HG02763 (cell line): Measurements from ENCODE around the gene WWOX.

Experiments
- ATAC-seq: cut with Tn5 transposase; IDR thresholded peaks from one replicate; pipeline ENCODE4 v1.9.1; 2021; ENCODE audit warnings: mild to moderate bottlenecking, moderate library complexity; ENCODE audit not compliant: unreplicated experiment

Gene WWOX

GRCh38 chr16:78450255-78450654 is 350.8 kb downstream of the WWOX start:
- no peak for ATAC-seq

DNA sequence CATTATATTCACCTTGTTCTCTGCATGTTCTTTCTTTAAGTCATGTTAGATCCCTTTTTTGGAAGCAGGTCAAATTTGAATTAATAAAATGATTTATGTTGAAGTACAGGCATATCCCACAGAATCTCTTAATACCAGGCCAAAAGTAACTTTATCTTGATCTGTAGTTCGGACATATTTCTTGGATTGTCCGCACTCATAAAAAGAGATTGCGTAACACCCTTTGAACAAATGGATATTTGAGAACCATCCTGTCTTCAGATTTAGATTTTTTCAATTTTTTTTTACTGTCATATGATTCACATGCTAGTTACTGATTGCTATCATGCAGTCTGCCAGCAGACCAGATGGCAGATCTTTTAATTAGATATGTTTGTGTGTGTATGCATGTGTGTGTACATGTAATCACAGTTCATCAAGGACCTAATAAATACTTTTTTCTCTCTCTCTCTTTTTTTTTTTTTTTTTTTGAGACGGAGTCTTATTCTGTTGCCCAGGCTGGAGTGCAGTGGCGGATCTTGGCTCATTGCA is 352.6 kb downstream of the WWOX start:
- ATAC-seq: no peak

GRCh38 chr16:78455861-78456260 is 356.4 kb downstream of the WWOX start:
- ATAC-seq: no peak

DNA sequence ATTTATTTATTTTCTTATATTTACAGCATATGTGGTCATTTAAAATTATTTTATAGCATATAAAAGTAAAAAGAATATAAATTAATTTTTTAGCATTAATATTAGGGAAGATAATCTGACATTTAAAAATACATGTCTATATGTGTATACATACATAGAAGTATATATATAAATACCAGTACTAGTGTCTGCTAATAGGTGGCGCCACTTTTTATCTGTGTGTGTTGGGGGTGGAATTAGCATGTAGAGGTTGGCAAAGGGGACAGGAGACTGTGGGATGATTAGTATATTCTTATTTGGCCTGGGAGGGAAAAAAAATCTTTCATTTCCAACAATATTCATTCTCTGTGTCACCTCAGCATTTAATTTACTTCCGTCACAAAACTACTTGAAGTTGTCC is 359.1 kb downstream of the WWOX start:
- no peak for ATAC-seq

DNA sequence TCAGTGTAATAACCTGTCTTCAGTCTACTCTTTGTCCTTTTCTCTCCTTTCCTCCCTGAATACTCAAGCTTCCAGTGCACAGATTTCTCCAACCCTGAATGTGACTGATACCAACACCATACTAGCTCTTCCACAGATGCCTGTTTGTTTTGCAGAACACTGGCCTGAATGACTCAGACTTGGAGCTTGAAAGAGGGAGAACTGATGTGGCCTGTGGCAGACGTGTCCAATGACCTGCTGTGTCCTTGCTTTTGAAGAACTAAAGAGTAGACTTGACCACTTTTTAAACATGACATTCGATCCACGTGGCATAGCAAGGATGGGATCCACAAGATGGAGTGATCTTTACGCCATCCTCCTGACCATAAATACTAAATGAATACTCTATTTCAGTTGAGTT is 361.0 kb downstream of the WWOX start:
- no peak for ATAC-seq

DNA sequence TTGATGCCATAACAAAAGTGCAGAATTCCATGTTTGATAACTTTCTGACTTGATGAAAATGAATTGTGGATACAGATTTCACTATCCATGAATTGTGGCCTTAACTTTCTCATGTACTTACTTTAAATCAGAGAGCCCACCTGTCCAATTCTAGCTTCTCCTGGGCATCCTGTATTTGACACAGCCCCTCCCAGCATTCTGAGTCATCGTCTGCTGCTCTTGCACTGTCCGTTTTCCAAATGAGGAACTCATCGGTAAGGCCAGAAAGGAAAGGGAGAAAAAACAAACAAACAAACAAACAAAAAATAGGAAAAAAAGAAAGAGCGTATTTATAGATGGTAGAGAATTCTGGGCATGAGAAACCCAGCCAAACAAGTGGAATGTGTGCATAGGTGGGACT is 361.6 kb downstream of the WWOX start:
- no peak for ATAC-seq

DNA sequence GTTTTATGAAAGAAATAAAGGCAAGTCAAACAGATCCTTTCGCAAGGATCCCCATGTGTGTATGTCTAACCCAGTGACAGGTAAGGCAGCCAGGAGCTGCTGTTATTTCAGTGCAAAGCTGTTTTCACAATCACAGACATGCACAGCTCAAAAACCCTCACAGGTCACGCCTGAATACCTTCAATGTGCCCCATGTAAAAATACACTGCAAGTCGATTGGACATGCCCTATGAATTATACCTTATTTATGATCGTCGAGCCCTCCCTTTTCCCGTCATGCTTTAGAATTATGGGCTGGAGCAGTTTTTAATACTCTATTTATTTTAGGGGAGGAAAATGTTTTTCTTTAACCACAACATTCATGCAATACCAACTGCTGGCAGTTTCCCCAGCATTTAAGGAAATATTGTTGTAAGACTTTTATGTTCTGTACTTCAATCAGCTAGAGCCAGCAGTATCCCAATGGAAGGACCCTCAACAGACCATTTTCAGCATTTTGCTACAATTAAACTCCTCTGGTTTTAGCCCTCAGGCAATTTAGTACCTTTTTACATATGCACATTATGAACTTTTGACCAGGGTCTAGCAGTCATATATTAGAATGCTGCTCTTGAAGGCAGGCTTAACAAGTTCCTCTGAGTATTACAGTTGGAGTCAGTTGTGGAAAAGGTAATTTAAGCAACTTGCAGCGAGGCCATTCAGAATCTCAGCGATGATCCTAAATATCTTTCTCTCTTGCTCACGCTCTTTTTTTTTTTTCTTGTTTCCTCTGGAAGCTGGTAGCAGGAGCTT is 362.2 kb downstream of the WWOX start:
- ATAC-seq: no peak

DNA sequence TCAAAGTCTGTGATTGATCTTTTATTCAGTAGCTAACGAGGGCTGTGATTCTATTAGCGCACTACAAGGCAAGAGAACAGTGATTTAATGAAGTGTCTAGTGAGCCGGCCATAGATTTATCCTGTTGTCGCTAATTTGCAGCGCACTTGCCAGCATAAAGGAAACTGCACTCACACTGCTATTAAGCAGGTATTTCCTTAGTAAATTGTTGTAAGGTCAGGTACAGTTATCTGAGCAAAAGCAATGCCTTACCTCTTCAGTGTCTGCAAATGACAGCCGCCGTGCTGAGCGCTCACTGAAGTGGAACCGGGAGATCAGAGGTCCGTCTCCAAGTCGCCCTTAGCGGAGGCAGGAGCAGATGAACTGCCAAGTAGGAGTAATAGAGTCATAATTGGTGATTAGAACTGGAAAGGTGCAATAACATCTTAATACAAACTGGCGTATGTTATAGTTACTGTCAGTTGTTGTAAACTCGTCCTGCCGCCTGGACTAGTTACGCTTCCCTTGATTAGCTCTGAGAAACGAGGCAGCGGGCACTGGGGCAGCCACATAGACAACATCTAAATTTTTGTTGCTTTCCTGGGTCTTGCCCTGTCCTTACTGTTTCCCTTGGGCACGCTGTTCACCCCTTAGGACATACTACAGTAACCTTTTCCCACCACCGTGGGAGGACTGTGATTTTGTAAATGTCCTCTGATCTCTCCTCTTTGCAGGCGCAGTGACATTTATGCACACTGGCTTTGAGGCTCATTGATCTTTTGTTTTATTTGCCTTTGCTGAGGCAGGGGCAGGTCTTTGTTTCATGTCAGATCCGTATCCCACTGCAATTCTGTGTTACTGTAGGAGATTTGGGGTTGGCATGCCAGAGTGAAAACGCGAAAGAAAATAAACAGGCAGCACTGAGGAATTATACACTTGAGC is 363.1 kb downstream of the WWOX start:
- ATAC-seq: no peak

GRCh38 chr16:78463591-78463990 is 364.1 kb downstream of the WWOX start:
- no peak for ATAC-seq

DNA sequence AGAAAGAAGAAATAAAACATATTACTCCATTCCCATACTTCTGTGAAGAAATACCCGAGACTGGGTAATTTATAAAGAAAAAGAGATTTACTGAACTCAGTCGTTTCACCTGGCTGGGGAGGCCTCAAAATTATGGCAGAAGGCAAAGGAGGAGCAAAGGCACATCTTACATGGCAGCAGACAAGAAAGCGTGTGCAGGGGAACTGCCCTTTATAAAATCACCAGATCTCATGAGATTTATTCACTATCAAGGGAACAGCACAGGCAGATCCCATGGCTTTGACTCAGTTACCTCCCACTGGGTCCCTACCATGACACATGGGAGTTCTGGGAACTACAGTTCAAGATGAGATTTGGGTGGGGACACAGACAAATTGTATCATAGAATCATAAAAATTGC is 365.4 kb downstream of the WWOX start:
- no peak for ATAC-seq

DNA sequence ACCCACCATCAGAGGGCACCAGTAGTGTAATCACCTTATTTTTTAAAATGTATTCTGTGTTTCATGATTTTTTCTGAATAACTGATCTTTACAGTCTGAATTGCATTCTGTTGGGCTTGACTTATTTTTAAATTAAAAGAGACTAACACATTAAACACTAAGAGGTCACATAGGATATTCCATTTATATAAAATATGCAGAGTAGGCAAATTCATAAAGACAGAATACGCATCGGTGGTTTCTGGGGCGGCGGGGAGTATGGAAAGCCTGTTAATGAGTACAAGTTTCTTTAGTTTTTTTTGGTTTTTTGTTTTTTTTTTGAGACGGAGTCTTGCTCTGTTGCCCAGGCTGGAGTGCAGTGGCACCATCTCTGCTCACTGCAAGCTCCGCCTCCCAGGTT is 366.3 kb downstream of the WWOX start:
- no peak for ATAC-seq

DNA sequence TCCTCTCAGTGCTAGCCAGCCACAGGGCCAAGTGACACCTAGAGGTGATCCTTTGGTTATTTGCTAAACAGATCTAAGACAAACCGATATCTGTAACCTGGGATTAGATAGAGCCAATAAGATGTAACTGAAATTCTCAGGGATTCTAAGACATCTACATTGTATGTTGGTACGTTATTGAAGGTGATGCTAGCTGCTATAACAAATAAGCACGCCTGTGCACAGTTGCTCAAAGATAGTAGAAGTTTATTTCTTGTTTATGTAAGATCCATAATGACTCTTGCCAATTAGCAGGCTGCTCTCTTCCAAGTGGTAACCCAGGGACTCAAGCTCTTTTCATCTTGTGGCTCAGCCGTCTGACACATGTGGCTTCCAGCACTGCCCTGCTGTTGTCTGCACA is 370.3 kb downstream of the WWOX start:
- no peak for ATAC-seq

- ATAC-seq: no peak
Observed at GRCh38 chr16:78473031-78473699, 373.7 kb downstream of the WWOX start.

GRCh38 chr16:78474762-78475161 is 375.3 kb downstream of the WWOX start:
- ATAC-seq: no peak

- no peak for ATAC-seq
Observed at GRCh38 chr16:78476615-78477014, 377.2 kb downstream of the WWOX start.

- ATAC-seq: no peak
Observed at GRCh38 chr16:78478267-78478861, 378.9 kb downstream of the WWOX start.

DNA sequence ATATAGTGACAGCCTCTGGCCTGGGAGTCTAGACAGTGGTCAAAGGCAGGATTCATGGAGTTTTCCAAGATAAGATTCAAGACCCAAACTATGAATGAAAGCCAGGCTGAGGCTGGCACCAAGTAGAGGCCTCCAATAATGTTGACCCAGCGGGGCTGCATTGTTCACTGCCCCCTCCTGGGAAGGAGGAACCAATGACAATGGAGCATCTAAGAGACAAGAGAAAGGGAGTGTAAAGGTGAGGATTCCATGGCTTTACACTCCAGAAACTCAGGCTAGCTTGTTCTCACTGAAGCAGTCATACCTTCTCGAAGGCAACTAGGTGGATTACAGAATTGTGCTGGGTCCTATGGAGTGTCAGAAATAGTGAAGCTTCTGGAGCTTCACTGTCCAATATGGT is 380.3 kb downstream of the WWOX start:
- no peak for ATAC-seq

- ATAC-seq: no peak
Observed at GRCh38 chr16:78480588-78480987, 381.1 kb downstream of the WWOX start.

GRCh38 chr16:78483124-78483992 is 383.9 kb downstream of the WWOX start:
- no peak for ATAC-seq

DNA sequence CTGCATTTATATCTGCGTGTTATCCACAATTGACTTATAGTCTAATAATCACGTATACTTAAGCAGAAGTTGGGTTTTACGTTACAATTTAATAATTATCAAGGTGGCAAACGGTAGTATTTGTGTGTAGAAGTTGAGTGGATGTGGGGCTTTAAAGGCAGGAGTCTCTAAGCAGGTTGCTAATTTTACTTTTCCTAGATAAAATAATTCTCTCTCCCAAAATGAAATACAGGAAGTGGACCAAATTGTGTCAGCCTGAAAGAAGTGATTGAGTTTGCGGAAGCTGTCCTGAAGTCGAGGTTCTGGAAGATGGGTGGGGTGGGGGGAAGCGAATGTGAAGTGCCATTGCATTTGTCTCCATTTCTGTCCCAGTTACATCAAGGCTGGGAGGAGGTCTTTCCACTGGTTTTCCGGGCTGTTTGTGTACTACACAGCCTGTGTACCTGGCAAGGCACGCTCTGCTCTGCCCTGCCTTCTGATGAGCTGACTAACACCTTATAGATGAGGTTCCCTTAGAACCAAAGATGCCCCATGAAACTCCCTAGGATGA is 385.1 kb downstream of the WWOX start:
- no peak for ATAC-seq
